Neuron (in vitro differentiated cells): ENCODE results near the gene ACAT2.
"Not testable (repeated sequence)": the region's sequence is repeated elsewhere in the genome, so short reads cannot be mapped to it uniquely, and the experiment has no call there.

Source experiments
- H2AFZ ChIP-seq: one replicate; pipeline ENCODE4 v1.6.1; 2013; ENCODE audit warnings: low read depth, mild to moderate bottlenecking, inconsistent platforms, low read length, moderate library complexity
- H3K27me3 ChIP-seq: one replicate; pipeline ENCODE4 v1.6.1; 2013; ENCODE audit warnings: low read length; ENCODE audit not compliant: insufficient read depth
- H3K36me3 ChIP-seq: one replicate; pipeline ENCODE4 v1.6.1; 2013; ENCODE audit warnings: low read length; ENCODE audit not compliant: insufficient read depth
- H3K4me1 ChIP-seq: one replicate; pipeline ENCODE4 v1.6.1; 2013; ENCODE audit warnings: low read length; ENCODE audit not compliant: insufficient read depth
- H3K4me3 ChIP-seq: 2 replicates; pipeline ENCODE4 v1.5.1; 2013; ENCODE audit warnings: mild to moderate bottlenecking, low read length, moderate library complexity
- H3K9me3 ChIP-seq: one replicate; pipeline ENCODE4 v1.6.1; 2013; ENCODE audit warnings: low read length

Gene ACAT2

GRCh38 chr6:159790149-159790955, 28.5 kb downstream of the ACAT2 start, which contains the start of gene MRPL18:
MRPL18 (plus strand) TSS chr6:159790467; CDS start chr6:159790588, 121 bp downstream.
- H3K9me3 ChIP-seq = no peaks in the 10 kb centered on the region
- H3K4me3 ChIP-seq = peak within 1 kb of the TSS; percentile 66
- H3K4me1 ChIP-seq = peaks cover 29% of the 10 kb centered on the region
- peaks cover 54% of the 10 kb centered on the region for H3K36me3 ChIP-seq
- no peaks in the 10 kb centered on the region for H3K27me3 ChIP-seq
- H2AFZ ChIP-seq = peak within 1 kb of the TSS; percentile 47

GRCh38 chr6:159790956-159791598, 29.2 kb downstream of the ACAT2 start:
- Histone ChIP-seq H3K36me3 (peaks cover 50% of the 10 kb centered on the region), H3K9me3 (no peaks in the 10 kb centered on the region), H2AFZ (no peak overlapping the region), H3K4me1 (peaks cover 29% of the 10 kb centered on the region), H3K27me3 (no peaks in the 10 kb centered on the region), H3K4me3 (peak overlapping the region; percentile 66)

GRCh38 chr6:159794976-159795375, 33.1 kb downstream of the ACAT2 start:
- not testable (repeated sequence) for H3K27me3 ChIP-seq, H3K9me3 ChIP-seq, H3K4me3 ChIP-seq, H2AFZ ChIP-seq
- Histone ChIP-seq H3K4me1 (peaks cover 18% of the 10 kb centered on the region), H3K36me3 (peaks cover 61% of the 10 kb centered on the region)

- Histone ChIP-seq H3K36me3 (peaks cover 53% of the 10 kb centered on the region), H3K9me3 (no peaks in the 10 kb centered on the region), H2AFZ (no peak overlapping the region), H3K4me1 (no peaks in the 10 kb centered on the region), H3K27me3 (no peaks in the 10 kb centered on the region), H3K4me3 (no peak overlapping the region)
Observed at GRCh38 chr6:159797554-159797953, 35.7 kb downstream of the ACAT2 start.

GRCh38 chr6:159800141-159800865, 38.5 kb downstream of the ACAT2 start, which contains the start of gene PNLDC1:
PNLDC1 (plus strand) TSS chr6:159800276; CDS start chr6:159800308, 32 bp downstream.
- no peak within 1 kb of the TSS for H2AFZ ChIP-seq
- peaks cover 37% of the 10 kb centered on the region for H3K36me3 ChIP-seq
- no peaks in the 10 kb centered on the region for H3K27me3 ChIP-seq

GRCh38 chr6:159801935-159802334, 40.1 kb downstream of the ACAT2 start:
- peaks cover 26% of the 10 kb centered on the region for H3K36me3 ChIP-seq
- H3K9me3 ChIP-seq = no peaks in the 10 kb centered on the region
- no peaks in the 10 kb centered on the region for H3K4me1 ChIP-seq
- no peak overlapping the region for H2AFZ ChIP-seq
- no peak overlapping the region for H3K4me3 ChIP-seq
- H3K27me3 ChIP-seq = no peaks in the 10 kb centered on the region

More at GRCh38 chr6:159800141-159800865, 38.5 kb downstream of the ACAT2 start, which contains the start of gene PNLDC1:
- Histone ChIP-seq H3K9me3 (no peaks in the 10 kb centered on the region), H3K4me3 (no peak within 1 kb of the TSS), H3K4me1 (no peaks in the 10 kb centered on the region)

- no peak overlapping the region for H3K4me3 ChIP-seq
- peaks cover 5% of the 10 kb centered on the region for H3K36me3 ChIP-seq
- no peaks in the 10 kb centered on the region for H3K9me3 ChIP-seq
- no peak overlapping the region for H2AFZ ChIP-seq
- no peaks in the 10 kb centered on the region for H3K4me1 ChIP-seq
- no peaks in the 10 kb centered on the region for H3K27me3 ChIP-seq
Observed at GRCh38 chr6:159804504-159804903, 42.7 kb downstream of the ACAT2 start.

GRCh38 chr6:159805440-159806020, 43.7 kb downstream of the ACAT2 start:
- peaks cover 3% of the 10 kb centered on the region for H3K4me1 ChIP-seq
- H3K36me3 ChIP-seq = no peaks in the 10 kb centered on the region
- H3K9me3 ChIP-seq = no peaks in the 10 kb centered on the region
- H2AFZ ChIP-seq = no peak overlapping the region
- H3K4me3 ChIP-seq = no peak overlapping the region
- H3K27me3 ChIP-seq = no peaks in the 10 kb centered on the region

GRCh38 chr6:159806021-159806458, 44.2 kb downstream of the ACAT2 start:
- no peak overlapping the region for H3K4me3 ChIP-seq
- no peaks in the 10 kb centered on the region for H3K36me3 ChIP-seq
- no peaks in the 10 kb centered on the region for H3K9me3 ChIP-seq
- H3K27me3 ChIP-seq = no peaks in the 10 kb centered on the region
- H2AFZ ChIP-seq = no peak overlapping the region
- peaks cover 8% of the 10 kb centered on the region for H3K4me1 ChIP-seq

GRCh38 chr6:159807150-159807858, 45.5 kb downstream of the ACAT2 start:
- no peak overlapping the region for H3K4me3 ChIP-seq
- no peaks in the 10 kb centered on the region for H3K36me3 ChIP-seq
- no peaks in the 10 kb centered on the region for H3K27me3 ChIP-seq
- H3K9me3 ChIP-seq = no peaks in the 10 kb centered on the region
- peaks cover 8% of the 10 kb centered on the region for H3K4me1 ChIP-seq
- no peak overlapping the region for H2AFZ ChIP-seq

GRCh38 chr6:159808647-159809046, 46.8 kb downstream of the ACAT2 start:
- H2AFZ ChIP-seq = no peak overlapping the region
- H3K27me3 ChIP-seq = no peaks in the 10 kb centered on the region
- no peaks in the 10 kb centered on the region for H3K9me3 ChIP-seq
- no peaks in the 10 kb centered on the region for H3K36me3 ChIP-seq
- peaks cover 8% of the 10 kb centered on the region for H3K4me1 ChIP-seq
- H3K4me3 ChIP-seq = no peak overlapping the region

- Histone ChIP-seq H3K36me3 (no peaks in the 10 kb centered on the region), H3K27me3 (no peaks in the 10 kb centered on the region), H3K4me1 (peaks cover 8% of the 10 kb centered on the region), H3K4me3 (no peak overlapping the region), H2AFZ (no peak overlapping the region), H3K9me3 (no peaks in the 10 kb centered on the region)
Observed at GRCh38 chr6:159809149-159809548, 47.3 kb downstream of the ACAT2 start.
